Measurements from ENCODE around the gene CELSR1.

CELSR1 gene

GRCh38 chr22:46462726-46463371 is 74.6 kb downstream of the CELSR1 start:
- no peak for TF ChIP-seq CTCF (IDR thresholded peaks at IDR 0.05; ENCODE audit: borderline replicate concordance, control extremely low read depth, extremely low read depth, insufficient read depth, missing control alignments)
- no peak for DNase-seq (ENCODE audit: low spot score)
- in situ Hi-C loops (cut with MboI; ENCODE audit: low sequenced_read_pairs, unreplicated experiment), result no loop called here

- in situ Hi-C loops (cut with MboI; ENCODE audit: low sequenced_read_pairs, unreplicated experiment), result no loop called here
- no peak for TF ChIP-seq CTCF (IDR thresholded peaks at IDR 0.05; ENCODE audit: borderline replicate concordance, control extremely low read depth, extremely low read depth, insufficient read depth, missing control alignments)
- DNase-seq (ENCODE audit: low spot score), result no peak
These were observed 75.7 kb downstream of the CELSR1 start for GRCh38 chr22:46461566-46462180.

- in situ Hi-C loops (cut with MboI; ENCODE audit: low sequenced_read_pairs, unreplicated experiment), result no loop called here
- no peak for DNase-seq (ENCODE audit: low spot score)
- TF ChIP-seq CTCF (IDR thresholded peaks at IDR 0.05; ENCODE audit: borderline replicate concordance, control extremely low read depth, extremely low read depth, insufficient read depth, missing control alignments), result no peak
These were observed 76.6 kb downstream of the CELSR1 start for GRCh38 chr22:46460857-46461256.

- in situ Hi-C loops (cut with MboI; ENCODE audit: low sequenced_read_pairs, unreplicated experiment), result no loop called here
- TF ChIP-seq CTCF (IDR thresholded peaks at IDR 0.05; ENCODE audit: borderline replicate concordance, control extremely low read depth, extremely low read depth, insufficient read depth, missing control alignments), result no peak
- no peak for DNase-seq (ENCODE audit: low spot score)
These were observed 77.9 kb downstream of the CELSR1 start for GRCh38 chr22:46459347-46460065.

- no peak for DNase-seq (ENCODE audit: low spot score)
- in situ Hi-C loops (cut with MboI; ENCODE audit: low sequenced_read_pairs, unreplicated experiment), result no loop called here
- no peak for TF ChIP-seq CTCF (IDR thresholded peaks at IDR 0.05; ENCODE audit: borderline replicate concordance, control extremely low read depth, extremely low read depth, insufficient read depth, missing control alignments)
These were observed 78.9 kb downstream of the CELSR1 start for GRCh38 chr22:46458525-46458924.

- TF ChIP-seq CTCF (IDR thresholded peaks at IDR 0.05; ENCODE audit: borderline replicate concordance, control extremely low read depth, extremely low read depth, insufficient read depth, missing control alignments), result no peak
- in situ Hi-C loops (cut with MboI; ENCODE audit: low sequenced_read_pairs, unreplicated experiment), result no loop called here
- no peak for DNase-seq (ENCODE audit: low spot score)
These were observed 79.6 kb downstream of the CELSR1 start for GRCh38 chr22:46457502-46458488.
